DLD1 (cell line): Measurements from ENCODE around the gene RNFT2.

Experiments
- in situ Hi-C: cut with HindIII; loops from 2 replicates; pipeline ENCODE4 v1.10.0; 2017; ENCODE audit warnings: low sequenced_read_pairs

The RNFT2 gene

DNA sequence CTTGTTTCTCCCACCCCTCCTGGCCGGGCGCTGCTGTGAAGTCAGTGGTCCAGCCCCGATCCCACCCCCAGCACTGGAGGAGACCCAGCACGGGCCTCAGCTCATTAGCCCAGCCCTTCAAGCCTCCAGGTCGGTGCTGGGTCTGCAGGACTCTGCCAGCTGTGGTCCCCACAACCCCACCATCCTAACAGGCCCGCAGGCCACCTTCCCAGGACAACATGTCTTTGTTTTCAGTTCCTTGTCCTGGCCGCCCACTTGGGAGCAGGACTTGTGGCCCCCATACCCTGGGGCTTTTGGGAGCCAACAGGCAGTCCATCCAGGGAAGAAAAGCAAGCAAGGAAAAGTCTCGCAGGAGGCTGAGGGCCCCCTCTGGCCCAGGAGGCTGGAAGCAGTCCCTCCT is 83.2 kb downstream of the RNFT2 start:
- in situ Hi-C loops, result no loop called here

DNA sequence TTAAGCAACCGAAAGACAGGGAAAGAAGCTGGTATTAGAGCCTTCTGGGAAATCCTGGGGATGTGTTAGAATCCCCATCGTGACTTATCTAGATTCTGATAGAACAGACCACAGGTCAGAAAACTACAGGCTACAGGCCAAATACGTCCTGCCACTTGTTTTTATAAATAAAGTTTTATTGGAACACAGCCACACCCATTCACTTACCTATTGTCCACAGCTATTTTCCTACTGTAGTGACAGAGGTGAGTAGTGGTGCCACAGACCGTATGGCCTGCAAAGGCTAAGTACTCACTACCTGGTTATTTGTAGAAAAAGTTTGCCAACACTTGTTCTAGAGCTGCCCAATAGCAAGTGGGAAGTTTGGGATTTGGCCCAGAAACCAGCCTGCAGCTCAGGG is 89.3 kb downstream of the RNFT2 start:
- in situ Hi-C loops, result no loop called here

DNA sequence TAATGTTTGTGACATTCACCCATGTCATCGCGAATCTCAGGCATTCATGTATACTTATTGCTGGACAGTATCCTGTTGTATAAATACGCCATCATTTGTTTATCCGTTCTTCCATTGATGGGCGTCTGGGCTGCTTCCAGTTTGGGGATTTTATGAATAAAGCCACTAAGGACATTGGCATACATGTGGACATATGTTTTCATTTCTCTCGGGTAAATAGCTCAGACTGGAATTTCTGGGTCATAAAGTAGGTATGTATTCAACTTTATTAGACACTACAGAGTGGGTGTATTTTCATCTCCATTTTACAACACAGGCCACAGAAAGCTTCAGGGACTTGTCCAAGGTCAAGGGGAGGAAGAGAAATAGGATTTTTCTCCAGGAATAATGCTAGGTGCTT is 94.2 kb downstream of the RNFT2 start:
- in situ Hi-C loops, result no loop called here

DNA sequence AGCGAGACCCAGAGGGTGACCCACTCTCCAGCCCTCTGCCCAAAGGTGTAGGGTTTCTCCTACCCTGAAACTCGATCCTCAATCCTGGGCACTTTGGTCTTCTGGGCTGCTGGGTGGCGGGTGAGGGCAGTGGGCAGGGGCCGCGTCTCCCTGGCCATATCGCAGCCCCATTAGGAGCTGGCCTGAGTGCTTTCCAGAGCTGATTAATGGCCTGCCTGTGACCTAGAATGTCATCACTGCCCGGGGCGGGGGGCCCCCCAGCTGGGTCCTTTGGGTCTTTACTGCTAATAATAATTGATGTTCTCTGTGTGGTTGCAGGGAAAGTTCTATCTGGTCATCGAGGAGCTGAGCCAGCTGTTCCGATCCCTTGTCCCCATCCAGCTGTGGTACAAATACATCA is 95.4 kb downstream of the RNFT2 start:
- in situ Hi-C loops, result no loop called here

DNA sequence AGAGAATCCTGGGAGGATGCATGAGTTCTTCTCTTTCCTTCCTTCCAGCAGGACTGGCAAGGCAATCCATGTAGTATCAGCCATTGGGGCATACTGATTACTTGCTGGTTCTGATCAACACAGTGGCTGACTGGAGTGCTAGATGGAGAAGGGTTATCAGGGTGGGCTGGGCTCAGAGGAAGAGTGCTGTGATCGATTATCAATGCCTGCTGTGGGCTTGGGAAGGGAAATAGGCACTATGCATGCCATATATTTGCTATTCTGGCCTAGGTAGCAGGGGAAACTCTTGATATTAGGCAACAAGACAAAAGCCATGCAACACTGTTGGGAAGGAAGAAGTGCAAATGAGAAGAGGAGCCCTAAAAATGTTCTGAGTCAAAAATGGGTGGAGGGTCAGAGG is 97.4 kb downstream of the RNFT2 start:
- in situ Hi-C loops, result no loop called here

DNA sequence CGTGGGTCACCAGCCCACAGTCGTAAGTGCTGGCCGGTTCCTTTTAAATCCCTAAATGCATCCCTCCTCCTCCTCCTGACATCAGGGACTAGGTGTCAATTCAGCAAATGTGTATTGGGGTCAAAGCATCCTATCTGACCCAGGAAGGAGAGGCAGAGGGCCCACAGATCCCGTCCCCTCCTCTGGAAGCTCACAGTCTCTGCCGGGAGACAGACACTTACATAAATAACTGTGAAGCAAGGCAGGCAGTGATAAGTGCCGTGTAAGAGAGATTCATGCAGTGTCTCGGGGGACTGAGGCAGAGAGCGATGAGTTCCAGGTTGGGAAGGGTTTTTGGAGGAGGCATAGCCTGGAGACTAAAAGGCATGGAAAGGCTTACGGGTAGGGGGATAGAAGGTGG is 99.0 kb downstream of the RNFT2 start:
- in situ Hi-C loops, result no loop called here

DNA sequence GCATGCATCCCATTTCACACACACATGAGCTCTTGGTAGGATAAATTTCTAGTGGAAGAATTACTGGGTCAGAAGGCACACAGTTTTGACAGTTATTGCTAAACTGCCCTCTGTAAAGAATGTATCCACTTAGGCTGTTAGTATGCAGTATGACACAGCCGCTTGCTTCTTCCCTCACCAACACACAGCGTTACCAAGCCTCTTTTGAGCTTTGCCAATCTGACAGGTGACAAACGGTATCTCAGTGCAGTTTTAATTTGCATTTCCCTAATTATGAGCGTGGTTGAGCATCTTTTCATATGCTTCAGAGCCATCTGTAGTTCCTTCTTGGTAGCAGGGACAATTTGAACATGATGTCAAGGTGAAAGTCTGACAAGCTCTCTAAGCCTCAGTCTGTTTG is 100.2 kb downstream of the RNFT2 start:
- in situ Hi-C loops, result no loop called here

DNA sequence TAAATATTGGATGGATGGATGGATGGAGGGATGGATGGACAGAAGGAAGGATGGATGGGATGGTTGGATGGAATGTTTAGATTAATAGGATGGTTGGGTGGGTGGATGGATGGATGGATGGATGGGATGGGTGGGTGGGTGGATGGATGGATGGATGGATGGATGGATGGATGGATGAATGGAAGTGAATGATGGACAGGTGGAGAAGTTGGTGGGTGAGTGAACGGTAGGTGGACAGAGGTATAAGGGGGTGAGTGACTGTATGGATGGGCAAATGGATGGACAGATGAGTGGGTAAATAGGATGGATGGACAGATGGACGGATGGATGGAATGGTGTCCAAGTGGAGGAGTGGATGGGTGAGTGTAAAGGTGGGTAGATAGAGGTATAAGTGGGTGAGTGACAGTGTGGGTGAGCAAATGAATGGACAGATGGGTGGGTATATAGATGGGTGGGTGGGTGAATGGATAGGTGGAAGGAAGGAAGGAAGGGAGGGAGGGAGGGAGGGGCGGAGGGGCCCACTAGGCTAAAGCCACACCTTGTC is 101.2 kb downstream of the RNFT2 start:
- in situ Hi-C loops, result no loop called here

DNA sequence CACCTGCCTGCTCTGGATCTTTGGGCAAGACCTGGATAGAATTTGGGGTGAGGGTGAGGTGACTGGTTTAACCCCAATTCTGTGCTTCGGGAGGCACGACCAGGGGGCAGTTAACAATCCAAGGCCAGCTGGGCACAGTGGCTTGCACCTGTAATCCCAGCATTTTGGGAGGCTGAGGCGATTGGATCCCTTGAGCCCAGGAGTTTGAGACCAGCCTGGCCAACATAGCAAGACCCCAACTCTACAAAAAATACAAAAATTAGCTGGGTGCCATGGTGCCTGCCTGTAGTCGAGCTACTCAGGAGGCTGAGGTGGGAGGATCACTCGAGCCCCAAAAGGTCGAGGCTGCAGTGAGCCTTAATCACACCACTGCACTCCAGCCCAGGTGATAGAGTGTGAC is 105.0 kb downstream of the RNFT2 start:
- in situ Hi-C loops, result no loop called here

DNA sequence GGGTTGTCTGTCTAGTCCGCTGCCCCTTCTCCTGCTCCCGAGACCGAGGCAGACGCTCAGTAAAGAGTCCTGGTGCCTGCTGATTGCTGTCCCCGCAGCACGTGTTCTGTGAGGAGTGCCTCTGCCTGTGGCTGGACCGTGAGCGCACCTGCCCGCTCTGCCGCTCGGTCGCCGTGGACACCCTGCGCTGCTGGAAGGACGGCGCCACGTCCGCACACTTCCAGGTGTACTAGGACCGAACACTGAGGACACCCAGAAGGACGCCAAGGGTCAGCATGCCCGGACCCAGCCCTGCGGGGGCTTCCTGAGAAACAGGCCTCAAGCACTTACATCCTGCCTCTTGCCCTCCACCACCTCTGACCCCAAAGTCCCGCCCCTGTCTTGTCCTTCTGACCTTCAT is 111.1 kb downstream of the RNFT2 start:
- in situ Hi-C loops, result no loop called here

DNA sequence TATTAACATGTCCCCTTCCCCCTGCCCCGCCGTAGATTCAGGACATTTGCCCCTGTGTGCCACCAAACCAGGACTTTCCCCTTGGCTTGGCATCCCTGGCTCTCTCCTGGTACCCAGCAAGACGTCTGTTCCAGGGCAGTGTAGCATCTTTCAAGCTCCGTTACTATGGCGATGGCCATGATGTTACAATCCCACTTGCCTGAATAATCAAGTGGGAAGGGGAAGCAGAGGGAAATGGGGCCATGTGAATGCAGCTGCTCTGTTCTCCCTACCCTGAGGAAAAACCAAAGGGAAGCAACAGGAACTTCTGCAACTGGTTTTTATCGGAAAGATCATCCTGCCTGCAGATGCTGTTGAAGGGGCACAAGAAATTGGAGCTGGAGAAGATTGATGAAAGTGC is 114.2 kb downstream of the RNFT2 start:
- in situ Hi-C loops, result no loop called here

DNA sequence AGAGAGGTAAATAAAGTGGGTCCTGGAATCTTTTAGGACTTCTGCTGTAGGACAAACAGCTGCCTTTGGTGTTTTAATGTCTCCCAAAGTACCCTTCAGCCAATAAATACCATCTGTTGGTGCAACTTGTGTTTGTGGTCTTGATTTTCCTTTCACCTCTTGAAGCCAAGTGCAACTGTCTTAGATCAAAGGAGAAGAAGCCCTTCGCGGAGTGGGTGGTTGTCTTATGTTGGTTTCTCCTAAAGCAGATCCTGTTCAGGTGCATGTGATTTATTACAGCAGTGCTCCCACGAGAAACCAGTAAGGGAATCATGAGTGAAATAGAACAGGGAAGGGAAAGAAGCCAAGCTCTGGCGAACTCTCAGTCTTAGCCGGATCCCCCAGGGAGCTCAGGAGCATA is 115.4 kb downstream of the RNFT2 start:
- in situ Hi-C loops, result no loop called here

DNA sequence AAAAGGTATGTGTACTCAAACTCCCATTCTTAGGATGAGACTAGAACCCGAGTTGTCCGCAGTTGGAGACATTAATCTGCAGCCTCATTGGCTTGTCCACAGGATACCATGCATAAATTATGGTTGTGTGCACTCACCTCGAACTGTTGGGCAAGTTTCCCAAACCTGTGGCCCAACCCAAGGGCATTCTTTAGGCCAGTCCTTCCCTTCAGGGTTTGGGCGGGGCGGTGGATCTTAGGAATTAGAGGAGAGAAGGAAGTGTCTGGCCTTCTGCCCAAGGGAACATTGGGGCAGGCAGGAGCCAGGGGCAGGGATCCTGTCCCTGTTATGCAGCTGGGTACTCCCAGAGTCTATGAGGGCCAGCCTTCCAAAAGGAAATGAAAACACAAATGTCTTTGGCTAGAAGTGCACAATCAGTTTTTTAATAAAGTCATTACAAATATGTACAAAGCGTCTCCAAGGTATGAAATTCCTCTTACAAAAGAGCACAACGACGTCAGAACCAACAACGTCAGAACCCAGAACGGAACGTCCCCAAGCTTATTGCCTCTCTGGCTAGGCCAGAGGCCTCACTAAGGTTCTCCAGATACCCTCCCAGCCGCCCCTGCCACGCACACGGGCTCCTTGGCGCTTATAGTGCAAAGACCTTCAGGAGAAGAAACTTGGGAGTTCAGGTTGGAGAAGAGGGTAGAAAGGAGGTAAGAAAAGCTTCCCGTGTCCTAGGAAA is 117.8 kb downstream of the RNFT2 start:
- in situ Hi-C loops, result no loop called here

DNA sequence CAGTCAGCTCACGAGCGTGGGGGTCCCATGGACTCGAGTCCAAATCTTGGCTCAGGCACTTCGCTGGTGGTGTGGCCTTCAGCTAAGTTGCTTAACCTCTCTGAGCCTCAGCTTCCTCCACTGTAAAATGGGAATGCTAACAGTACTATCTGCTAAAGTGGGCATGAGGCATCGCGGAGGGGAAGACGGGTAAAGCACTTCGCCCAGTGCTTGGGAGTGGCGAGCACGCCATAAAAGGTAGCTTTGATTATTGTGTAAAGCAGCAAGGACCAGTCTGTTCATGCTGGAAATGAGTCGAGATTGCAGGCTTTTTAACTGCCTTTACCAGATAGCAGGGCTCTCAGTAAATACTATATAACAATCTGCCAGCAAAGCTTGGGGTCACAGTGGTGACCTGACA is 118.6 kb downstream of the RNFT2 start:
- in situ Hi-C loops, result no loop called here

DNA sequence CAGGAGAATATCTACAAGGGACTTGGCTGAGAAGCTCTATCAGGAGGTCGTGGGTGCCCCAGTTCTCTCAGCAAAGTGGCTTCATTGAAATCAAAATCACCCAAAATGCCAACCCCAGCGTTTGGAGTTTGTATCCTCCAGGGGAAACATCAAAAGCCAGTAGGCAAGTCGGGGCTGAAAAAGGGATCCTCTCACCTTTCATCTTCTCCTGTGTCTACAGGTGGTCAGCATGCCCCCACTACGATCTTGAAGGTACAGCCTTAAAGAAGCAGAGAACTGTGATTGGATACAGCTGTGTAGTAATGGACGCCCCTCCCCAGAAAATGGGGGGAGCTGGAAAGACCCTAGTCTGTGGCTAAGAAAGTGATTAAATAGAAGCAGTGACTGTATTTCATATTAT is 121.0 kb downstream of the RNFT2 start:
- in situ Hi-C loops, result no loop called here

DNA sequence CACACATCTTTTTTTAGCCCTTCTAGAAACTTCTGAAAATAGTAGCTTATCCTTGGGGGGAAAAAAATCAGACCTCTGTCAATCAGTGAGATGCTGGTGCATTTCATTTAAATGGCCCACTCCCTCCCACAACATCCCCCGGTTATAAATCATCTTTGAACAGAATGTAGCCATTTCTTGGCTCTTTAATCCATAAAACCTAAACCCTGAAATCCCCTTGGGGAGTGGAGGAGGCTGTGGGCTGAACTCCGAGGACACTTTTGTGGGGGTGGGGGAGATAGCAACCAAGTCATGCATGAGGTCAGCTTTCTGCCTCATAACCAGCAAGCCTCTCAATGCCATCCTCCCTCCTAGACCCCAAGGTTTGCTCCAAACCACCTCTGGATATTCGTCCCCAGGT is 122.1 kb downstream of the RNFT2 start:
- in situ Hi-C loops, result no loop called here

DNA sequence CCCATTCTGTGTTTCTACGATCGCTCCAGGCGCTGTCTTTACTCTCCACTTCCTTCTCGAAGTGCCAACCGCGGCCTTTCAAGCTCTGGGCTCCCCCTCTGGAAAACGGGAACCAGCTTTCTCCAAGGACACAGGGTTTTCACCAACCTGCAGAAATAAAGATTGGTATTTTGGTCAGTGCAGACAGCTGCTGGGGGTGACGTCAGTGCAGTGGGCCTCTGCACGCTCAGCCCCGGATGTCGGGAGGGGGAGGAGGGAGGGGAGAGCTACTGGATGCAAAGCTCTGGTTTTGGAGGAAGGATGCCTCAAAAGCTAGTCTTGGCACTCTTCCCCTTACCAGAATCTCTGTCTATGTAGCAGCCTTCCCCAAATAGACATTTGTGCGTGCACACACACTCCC is 123.2 kb downstream of the RNFT2 start:
- in situ Hi-C loops, result no loop called here

DNA sequence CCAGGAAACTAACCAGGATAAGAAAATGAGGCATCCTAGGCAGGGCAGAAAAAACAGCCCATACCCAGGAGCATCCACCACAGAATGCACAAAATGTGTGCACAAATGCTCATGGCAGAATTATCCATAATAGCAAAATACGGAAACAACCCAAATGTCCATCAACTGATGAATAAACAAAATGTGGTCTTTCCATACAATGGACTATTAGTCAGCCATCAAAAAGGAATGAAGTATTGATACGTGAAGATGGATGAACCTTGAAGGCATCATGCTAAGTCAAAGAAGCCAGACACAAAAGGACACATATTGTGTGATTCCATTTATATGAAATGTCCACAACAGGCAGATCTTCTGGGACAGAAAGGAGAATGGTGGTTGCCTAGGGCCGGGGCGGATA is 124.1 kb downstream of the RNFT2 start:
- in situ Hi-C loops, result no loop called here

DNA sequence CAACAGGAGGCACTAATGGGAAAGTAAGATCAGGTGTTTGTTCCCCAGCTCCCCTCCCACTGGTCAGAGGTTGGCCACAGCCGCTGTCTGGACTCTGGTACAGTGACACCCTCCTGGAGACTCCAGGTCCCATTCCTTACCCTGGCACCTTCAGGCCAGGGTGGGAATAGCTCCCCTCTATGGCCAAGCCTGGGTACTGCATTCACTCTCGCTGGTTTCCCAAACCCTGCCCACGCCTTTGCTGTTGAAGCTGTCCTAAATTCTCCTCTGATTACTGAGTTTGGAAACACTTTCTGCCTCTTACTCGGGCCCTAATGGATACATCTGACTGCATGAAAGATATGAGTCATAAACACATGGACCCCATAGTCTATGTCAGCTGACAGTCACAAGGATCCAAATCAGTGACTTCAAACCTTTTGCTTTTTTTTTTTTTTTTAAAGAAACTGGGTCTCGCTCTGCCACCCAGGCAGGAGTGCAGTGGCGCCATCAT is 125.2 kb downstream of the RNFT2 start:
- in situ Hi-C loops, result no loop called here

DNA sequence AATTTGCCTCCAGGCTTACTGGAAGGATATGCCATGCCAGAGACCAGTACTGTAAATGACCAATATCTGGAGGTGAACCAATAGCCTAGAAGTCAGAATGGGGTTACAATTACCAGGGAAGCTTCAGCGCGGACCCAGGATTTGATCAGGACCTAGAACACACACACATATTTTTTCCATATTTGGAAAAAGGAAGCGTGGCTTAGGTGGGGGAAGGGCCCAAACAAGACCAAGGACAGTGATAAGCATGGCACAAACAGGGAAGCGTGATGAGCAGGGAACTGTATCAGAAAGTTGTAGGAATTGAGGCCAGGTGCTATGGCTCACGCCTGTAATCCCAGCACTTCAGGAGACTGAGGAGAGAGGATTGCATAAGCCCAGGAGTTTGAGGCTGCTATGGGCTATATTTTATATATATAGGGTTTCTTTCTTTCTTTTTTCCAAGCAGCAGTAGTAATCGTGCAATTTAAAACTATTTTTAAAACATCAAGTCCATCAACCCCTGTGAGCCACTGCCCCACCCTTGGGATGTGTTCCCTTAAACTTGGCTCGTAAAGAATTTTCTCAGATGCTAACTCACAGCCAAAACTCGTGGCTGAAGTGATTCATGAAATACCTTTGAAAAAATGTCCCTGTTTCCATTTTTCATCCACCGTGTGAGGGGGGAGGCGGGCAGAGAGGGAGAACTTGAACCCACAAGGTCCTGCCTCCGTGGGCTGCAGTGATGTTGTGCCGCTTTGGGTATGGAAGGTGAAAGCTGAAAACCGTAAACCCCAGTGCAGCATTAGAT is 126.5 kb downstream of the RNFT2 start:
- in situ Hi-C loops, result no loop called here

DNA sequence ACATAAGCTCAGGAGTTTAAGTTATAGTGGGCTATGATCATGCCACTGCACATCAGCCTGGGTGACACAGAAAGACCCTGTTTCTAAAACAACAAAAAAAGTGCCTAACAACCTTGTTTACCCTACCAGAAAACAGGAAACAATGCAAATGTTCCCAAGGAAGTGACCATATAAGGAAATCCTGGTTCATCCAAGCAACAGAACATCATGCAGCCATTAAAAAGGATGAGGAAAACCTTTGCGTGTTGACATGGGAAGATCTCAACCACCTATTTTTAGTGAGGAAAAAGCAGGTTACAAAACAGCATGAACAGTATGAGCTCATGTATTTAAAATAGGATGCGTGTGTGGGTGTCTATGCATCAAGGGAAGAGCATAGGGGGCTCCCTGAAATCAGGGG is 129.4 kb downstream of the RNFT2 start:
- in situ Hi-C loops, result no loop called here

DNA sequence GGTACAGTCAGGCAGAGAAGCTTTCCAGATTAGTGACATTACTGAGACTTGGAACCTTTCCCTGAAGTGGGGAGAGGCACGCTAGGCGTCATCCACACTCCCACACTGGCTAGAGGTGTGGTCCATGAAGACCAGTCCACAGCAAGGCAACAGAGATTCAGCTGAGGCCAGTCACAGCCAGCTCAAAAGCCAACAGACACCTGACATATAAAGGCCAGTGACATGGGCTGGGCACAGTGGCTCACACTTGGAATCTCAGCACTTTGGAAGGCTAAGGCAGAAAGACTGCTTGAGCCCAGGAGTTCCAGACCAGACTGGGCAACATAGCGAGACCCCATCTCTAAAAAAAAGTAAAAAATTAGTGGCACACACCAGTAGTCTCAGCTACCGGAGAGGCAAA is 132.2 kb downstream of the RNFT2 start:
- in situ Hi-C loops, result no loop called here
